ENCODE results near the gene SLC37A3.

DNA sequence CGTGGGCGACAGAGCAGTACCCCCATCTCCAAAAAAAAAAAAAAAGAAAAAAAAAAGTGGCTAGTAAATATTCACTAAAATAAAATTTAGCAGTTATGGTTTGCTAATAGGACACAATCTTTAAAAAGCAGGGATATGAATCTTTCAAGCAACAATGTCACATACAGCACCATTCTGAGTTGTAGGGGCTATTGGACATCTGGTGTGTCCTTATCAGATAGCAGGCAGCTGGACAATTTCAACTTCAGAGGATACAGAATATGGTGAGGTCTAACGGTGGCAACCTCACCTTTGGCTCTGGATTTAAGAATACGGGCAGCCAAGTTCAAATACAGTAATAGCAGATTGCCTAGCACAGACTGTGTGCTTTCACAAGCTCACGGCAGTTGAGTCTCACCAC lies 51.1 kb downstream of the SLC37A3 start:
- no peak for TF ChIP-seq POLR2A (IDR thresholded peaks at IDR 0.05)
- TF ChIP-seq, protein P1, sequence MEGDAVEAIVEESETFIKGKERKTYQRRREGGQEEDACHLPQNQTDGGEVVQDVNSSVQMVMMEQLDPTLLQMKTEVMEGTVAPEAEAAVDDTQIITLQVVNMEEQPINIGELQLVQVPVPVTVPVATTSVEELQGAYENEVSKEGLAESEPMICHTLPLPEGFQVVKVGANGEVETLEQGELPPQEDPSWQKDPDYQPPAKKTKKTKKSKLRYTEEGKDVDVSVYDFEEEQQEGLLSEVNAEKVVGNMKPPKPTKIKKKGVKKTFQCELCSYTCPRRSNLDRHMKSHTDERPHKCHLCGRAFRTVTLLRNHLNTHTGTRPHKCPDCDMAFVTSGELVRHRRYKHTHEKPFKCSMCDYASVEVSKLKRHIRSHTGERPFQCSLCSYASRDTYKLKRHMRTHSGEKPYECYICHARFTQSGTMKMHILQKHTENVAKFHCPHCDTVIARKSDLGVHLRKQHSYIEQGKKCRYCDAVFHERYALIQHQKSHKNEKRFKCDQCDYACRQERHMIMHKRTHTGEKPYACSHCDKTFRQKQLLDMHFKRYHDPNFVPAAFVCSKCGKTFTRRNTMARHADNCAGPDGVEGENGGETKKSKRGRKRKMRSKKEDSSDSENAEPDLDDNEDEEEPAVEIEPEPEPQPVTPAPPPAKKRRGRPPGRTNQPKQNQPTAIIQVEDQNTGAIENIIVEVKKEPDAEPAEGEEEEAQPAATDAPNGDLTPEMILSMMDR (IDR thresholded peaks at IDR 0.05) = no peak
